ENCODE measurements around the gene SLC46A3. TPM values are rescaled to one million over a fixed set of nuclear protein-coding genes. Genes with fewer than 3 reads are reported as not detected.
"Not testable (repeated sequence)": the region's sequence is repeated elsewhere in the genome, so short reads cannot be mapped to it uniquely, and the experiment has no call there.

The SLC46A3 gene
- total and polyA plus RNA-seq, 4 donors = 7.0 to 63.3 (median 32.6) TPM

GRCh38 chr13:28684257-28684656 is 34.5 kb downstream of the SLC46A3 start:
- Histone ChIP-seq H3K27me3 (ENCODE audit: control insufficient read depth in 4 of 4, insufficient read depth in 4 of 4, low read length in 3 of 4) (no peaks in the 10 kb centered on the region), H3K36me3 (ENCODE audit: control insufficient read depth in 4 of 4, insufficient read depth in 3 of 4, low read depth in 1 of 4, low read length in 3 of 4) (peaks cover under 1 to 2% (median under 1%) of the 10 kb centered on the region in 4 donors), H3K9me3 (ENCODE audit: control insufficient read depth in 4 of 4, low read length in 3 of 4) (no peaks in the 10 kb centered on the region), H3K27ac (ENCODE audit: low read depth in 1 of 2, low read length in 2 of 2) (no peak overlapping the region), H3K4me3 (ENCODE audit: low read depth in 1 of 3, low read length in 3 of 3) (no peak overlapping the region), H3K9ac (ENCODE audit: low read depth in 1 of 2, low read length in 2 of 2) (no peak overlapping the region), H3K4me1 (ENCODE audit: control insufficient read depth in 4 of 4, insufficient read depth in 4 of 4, low read length in 3 of 4) (no peaks in the 10 kb centered on the region)
- 54% methylated on average over 7 of the region's 7 CpGs for WGBS
- TF ChIP-seq FOXA1 (IDR thresholded peaks at IDR 0.05) (no peak), SP1 (IDR thresholded peaks at IDR 0.05) (no peak), CTCF (IDR thresholded peaks at IDR 0.05; ENCODE audit: low read depth, low read length, missing input control) (no peak), JUND (IDR thresholded peaks at IDR 0.05) (no peak), REST (IDR thresholded peaks at IDR 0.05) (no peak)
- no peak for DNase-seq (ENCODE audit: low spot score)

GRCh38 chr13:28683169-28683568 is 35.6 kb downstream of the SLC46A3 start:
- H3K4me3 ChIP-seq (ENCODE audit: low read depth in 1 of 3, low read length in 3 of 3) = not testable (repeated sequence)
- peak in 1 of 2 donors; percentile 27 for TF ChIP-seq RAD21 (IDR thresholded peaks at IDR 0.05)
- 76% methylated on average over 8 of the region's 8 CpGs for WGBS

GRCh38 chr13:28680541-28680940 is 38.2 kb downstream of the SLC46A3 start:
- H3K27ac ChIP-seq (ENCODE audit: low read depth in 1 of 2, low read length in 2 of 2) = no peak overlapping the region
- H3K4me1 ChIP-seq (ENCODE audit: control insufficient read depth in 4 of 4, insufficient read depth in 4 of 4, low read length in 3 of 4) = no peaks in the 10 kb centered on the region
- H3K9ac ChIP-seq (ENCODE audit: low read depth in 1 of 2, low read length in 2 of 2) = no peak overlapping the region
- peaks cover 3 to 34% (median 21%) of the 10 kb centered on the region in 4 donors for H3K36me3 ChIP-seq (ENCODE audit: control insufficient read depth in 4 of 4, insufficient read depth in 3 of 4, low read depth in 1 of 4, low read length in 3 of 4)
- 94% methylated on average over 2 of the region's 2 CpGs for WGBS
- no peaks in the 10 kb centered on the region for H3K27me3 ChIP-seq (ENCODE audit: control insufficient read depth in 4 of 4, insufficient read depth in 4 of 4, low read length in 3 of 4)
- DNase-seq (ENCODE audit: low spot score) = no peak
- no peaks in the 10 kb centered on the region for H3K9me3 ChIP-seq (ENCODE audit: control insufficient read depth in 4 of 4, low read length in 3 of 4)
- no peak overlapping the region for H3K4me3 ChIP-seq (ENCODE audit: low read depth in 1 of 3, low read length in 3 of 3)
- no peak for TF ChIP-seq TAF1 (conservative IDR thresholded peaks at IDR 0.05)
- no peak for TF ChIP-seq EGR1 (IDR thresholded peaks at IDR 0.05; ENCODE audit: low read depth in 2 of 2)
- no peak for TF ChIP-seq FOXA2 (IDR thresholded peaks at IDR 0.05)
- no peak for TF ChIP-seq HNF4A (conservative IDR thresholded peaks at IDR 0.05)
- TF ChIP-seq HNF4G (IDR thresholded peaks at IDR 0.05) = no peak
- no peak for TF ChIP-seq NR2F2 (IDR thresholded peaks at IDR 0.05)
- TF ChIP-seq REST (IDR thresholded peaks at IDR 0.05) = no peak
- TF ChIP-seq SP1 (IDR thresholded peaks at IDR 0.05) = no peak
- TF ChIP-seq FOXA1 (IDR thresholded peaks at IDR 0.05) = no peak
- TF ChIP-seq MAX (IDR thresholded peaks at IDR 0.05) = no peak
- TF ChIP-seq ATF3 (IDR thresholded peaks at IDR 0.05) = no peak
- TF ChIP-seq JUND (IDR thresholded peaks at IDR 0.05) = no peak
- no peak for TF ChIP-seq ZBTB33 (IDR thresholded peaks at IDR 0.05)
- no peak for TF ChIP-seq RXRA (IDR thresholded peaks at IDR 0.05)
- no peak for TF ChIP-seq GABPA (IDR thresholded peaks at IDR 0.05 in 1 of 2, conservative IDR thresholded peaks at IDR 0.05 in 1 of 2)

More at GRCh38 chr13:28683169-28683568, 35.6 kb downstream of the SLC46A3 start:
- H3K36me3 ChIP-seq (ENCODE audit: control insufficient read depth in 4 of 4, insufficient read depth in 3 of 4, low read depth in 1 of 4, low read length in 3 of 4) = peaks cover 3 to 11% (median 5%) of the 10 kb centered on the region in 4 donors
- DNase-seq (ENCODE audit: low spot score); H3K4me1 ChIP-seq (ENCODE audit: control insufficient read depth in 4 of 4, insufficient read depth in 4 of 4, low read length in 3 of 4); H3K9me3 ChIP-seq (ENCODE audit: control insufficient read depth in 4 of 4, low read length in 3 of 4); H3K27ac ChIP-seq (ENCODE audit: low read depth in 1 of 2, low read length in 2 of 2); H3K9ac ChIP-seq (ENCODE audit: low read depth in 1 of 2, low read length in 2 of 2); H3K27me3 ChIP-seq (ENCODE audit: control insufficient read depth in 4 of 4, insufficient read depth in 4 of 4, low read length in 3 of 4): not testable (repeated sequence)
